NB4 (cell line): ENCODE results near the gene HECA.

Experiments
- CTCF ChIP-seq: IDR thresholded peaks from one replicate; pipeline ENCODE4 v1.5.1; 2012; ENCODE audit warnings: low read depth, low read length
- MAX ChIP-seq: IDR thresholded peaks from 2 replicates; pipeline ENCODE4 v1.6.1; 2011; ENCODE audit warnings: low read depth, low read length
- MYC ChIP-seq: IDR thresholded peaks from 2 replicates; pipeline ENCODE4 v1.6.1; 2011; ENCODE audit warnings: low read depth, low read length
- POLR2A ChIP-seq: IDR thresholded peaks from 2 replicates; pipeline ENCODE4 v1.6.1; 2011; ENCODE audit warnings: mild to moderate bottlenecking; ENCODE audit not compliant: insufficient read length; ENCODE audit errors: extremely low read depth

- TF ChIP-seq POLR2A (no peak), CTCF (no peak), MYC (no peak), MAX (no peak)
These were observed 40.6 kb downstream of the HECA start for GRCh38 chr6:139175389-139175948.
